T-helper 9 cell (primary cell): Measurements from ENCODE around the gene RPL18.
"Not testable (repeated sequence)": the region's sequence is repeated elsewhere in the genome, so short reads cannot be mapped to it uniquely, and the experiment has no call there.

Experiments used
- DNase-seq: peaks from one replicate; pipeline ENCODE4 v3.0.0-alpha.2; 2020

RPL18 gene

DNA sequence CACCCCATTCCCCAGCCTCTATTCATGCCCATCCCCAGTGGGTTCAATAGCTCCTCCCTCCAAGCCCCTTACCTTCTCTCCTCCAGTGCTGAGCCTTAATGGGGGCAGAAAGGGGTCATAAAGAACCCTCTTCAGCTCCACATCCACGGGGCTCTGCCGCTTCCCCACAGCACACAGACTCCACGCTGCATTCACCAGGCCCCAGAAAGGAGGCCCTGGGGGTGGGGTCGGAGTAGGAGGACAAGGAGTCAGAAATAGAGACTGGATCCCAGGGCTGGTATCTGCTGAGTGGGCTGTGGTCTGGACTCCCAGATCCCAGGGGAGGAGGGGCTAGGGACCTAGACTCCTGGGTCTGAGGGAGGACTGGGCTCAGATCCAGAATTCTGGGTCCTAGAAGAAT, 25.4 kb upstream of the RPL18 start:
- no peak for DNase-seq

DNA sequence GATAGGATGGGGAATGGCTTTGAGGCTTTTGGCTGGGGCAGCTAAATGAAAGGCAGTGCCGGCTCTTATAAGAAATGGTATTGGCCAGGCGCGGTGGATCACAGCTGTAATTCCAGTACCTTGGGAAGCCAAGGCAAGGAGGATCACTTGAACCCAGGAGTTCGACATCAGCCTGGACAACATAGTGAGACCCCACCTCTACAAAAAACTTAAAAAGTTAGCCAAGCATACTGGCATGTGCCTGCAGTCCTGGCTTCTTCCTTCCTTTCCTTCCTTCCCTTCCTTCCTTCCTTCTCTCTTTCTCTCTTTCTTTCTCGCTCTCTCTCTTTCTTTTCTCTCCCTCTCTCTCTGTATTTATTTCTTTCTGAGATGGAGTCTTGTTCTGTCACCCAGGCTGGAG, 23.9 kb upstream of the RPL18 start:
- DNase-seq: no peak

DNA sequence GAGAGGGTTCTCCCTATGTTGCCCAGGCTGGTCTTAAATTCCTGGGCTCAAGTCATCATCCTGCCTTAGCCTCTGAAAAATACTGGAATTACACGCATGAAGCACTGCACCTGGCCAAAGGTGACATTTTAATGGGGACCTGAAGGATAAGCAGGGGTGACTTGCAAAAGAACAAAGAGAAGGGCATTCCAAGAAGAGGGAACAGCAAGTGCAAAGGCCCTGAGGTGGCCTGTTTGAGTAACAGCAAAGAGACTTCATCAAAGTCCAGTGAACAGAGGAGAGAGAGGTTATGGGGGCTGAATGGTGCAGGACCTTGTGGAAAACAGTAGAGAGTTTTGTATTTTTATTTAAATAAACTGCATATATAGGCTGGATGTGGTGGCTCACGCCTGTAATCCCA, 22.9 kb upstream of the RPL18 start:
- DNase-seq: no peak

DNA sequence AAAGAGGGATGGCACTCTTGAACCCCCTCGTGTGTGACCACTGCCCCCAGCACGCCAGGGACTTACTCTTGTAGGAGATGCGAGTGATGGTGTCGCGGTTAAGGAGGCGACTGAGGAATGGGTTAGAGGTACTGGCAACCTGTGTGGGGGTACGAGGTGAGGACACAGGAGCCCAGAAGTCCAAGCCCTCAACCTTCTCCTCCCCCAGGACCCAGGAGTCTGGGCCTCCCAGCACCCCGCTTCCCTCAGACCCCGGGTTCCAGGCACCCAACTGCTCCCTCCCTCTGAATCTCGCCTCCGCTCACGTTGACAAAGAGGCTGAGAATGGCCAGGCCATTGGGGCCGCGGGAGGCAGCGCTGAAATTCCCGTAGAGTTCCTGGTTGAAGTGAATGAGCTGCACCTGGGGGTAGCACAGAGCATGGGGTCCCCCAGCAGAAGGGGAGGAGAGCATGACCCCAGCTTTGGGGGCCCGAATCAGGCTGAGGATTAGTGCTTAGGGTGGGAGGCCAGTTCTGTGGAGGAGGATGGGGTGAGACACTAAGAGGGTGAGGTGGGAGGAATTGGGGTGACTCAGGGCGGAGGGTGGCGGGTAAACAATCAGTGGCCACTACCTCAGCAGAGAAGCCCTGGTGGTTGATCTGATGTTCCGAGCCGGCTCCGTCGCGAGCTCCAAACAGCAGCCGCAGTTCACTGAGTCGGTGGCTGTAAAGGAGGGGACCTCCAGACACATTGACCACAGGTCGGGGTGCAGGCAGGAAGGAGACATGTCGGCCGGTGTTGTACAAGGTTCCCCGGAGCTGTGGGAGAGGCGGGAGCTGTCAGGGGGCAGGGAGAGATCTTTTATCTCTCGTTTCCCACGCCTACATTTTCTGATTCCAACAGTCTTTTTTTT, 20.8 kb upstream of the RPL18 start:
- DNase-seq: no peak

DNA sequence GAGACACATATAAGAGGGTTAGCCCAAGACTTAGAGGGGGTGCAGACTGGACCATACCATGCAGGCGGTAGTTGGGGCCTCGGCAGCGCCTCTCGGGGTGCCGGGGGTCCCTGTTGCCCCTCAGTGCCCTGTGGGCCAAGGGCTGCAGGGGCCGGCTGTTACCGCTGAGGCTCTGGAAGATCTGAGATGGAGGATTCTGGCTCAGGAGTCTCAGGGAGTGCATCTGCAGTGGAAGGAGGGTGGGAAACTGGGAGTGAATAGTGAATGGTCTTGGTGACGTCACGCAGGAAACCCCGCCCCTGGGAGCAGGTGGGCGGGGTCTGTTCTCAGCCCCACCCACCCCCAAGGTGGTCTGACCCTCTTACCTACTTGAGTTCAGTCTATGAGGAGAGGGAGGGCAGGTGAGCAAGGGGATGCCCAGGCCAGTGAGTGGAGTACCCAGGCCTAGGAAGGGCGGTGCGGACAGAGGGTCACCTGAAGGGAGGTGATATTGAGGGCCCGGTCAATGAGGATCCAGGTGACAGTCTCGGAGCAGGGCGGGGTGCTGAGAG, 19.9 kb upstream of the RPL18 start:
- no peak for DNase-seq

DNA sequence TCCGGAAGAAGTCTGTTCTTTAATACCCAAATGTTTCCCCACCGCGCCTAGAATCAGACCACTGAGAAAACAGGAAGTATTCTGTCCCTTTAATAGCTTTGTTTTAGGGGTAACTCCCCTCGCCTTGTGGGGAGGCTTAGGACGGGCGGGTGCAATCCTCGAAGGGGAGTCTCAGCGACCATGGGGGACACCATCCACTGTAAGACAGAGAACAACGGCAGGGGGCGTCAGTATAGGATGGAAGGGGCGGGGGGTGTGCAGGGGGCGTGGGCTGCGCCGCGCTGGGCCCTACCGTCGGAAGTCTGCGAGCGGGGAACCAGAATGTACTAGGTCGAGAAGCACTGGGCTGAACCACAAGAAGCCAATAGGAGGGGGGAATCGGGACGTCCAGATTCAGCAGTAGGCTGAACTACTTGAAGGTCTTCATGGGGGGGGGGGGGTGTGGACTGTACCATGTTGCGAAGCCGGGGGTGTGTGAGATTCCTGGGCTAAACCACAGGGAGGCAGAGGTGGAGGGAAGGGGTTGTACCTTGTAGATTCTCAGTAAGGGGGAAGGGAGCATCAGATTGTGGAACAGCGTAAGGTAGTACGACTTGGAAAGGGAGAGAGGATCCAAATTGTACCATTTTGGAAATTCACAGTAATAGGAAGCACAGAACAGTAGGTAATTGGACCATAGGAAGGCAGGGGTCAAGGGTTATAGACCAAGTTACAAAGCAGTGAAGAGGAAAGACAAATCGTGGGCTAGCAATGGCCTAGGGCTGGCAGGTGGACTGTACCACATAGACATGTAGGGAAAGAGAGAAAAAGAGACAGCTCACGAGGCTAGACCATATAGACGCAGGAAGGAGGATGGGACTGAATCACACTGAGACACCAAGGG, 19.2 kb upstream of the RPL18 start:
- peak; percentile 77 for DNase-seq

DNA sequence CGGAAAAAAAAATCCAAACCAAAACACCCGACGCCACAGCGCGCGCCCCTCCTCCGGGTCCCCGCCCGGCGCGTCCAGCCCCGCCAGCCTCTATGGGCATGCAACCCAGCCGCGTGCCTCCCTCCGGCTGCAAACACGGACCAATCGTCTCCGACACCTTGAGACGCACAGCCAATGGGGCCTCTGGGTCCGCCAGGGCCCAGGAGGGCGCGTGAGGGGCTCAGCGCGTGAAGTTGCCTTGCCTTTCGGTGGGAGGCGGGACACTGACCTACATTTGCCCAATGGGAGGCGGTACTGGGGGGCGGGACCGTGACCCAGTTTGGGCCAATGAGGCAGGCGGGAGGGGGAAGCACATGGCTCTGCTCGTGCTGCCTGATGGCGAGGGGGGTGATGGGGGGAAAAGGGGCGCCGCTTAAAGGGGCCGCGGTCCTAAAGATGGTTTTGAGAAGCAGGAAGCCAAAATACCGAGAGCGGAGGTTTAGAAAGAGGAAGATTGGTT, 18.5 kb upstream of the RPL18 start:
- DNase-seq: peak; percentile 98

DNA sequence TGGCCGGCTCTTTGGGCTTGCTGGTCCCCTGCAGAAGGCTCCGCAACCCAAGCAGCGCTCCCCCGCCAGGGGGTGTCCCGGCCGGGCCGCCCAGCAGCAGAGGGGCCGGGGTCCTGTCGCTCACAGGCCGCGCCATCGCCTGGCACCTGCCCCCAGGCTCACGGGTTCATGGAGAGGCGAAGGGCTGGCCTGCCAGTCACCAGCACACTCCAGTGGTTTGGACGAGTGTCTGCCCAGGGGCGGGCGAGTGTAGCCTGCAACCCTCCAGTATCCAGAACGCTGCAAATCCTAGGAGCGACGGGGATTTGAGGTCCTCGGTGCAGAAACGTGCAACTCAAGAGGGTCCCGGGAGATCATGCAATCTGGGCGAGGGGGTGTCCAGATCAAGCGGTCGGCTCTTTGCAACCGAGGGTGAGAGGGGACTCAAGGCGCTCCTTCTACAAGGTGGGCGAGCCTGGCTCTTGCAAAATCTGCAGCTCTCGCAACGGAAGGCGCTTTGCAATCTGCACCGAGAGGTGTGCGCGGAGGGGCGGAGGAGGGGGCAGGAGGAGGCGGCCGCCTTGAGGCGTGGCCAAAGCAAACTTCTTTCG, 18.0 kb upstream of the RPL18 start, which contains the start of gene DBP:
DBP (minus strand) TSS at position 521 of the 590 bp plus-strand sequence; CDS start at position 136, 385 bp downstream.
- DNase-seq: peak; percentile 33

DNA sequence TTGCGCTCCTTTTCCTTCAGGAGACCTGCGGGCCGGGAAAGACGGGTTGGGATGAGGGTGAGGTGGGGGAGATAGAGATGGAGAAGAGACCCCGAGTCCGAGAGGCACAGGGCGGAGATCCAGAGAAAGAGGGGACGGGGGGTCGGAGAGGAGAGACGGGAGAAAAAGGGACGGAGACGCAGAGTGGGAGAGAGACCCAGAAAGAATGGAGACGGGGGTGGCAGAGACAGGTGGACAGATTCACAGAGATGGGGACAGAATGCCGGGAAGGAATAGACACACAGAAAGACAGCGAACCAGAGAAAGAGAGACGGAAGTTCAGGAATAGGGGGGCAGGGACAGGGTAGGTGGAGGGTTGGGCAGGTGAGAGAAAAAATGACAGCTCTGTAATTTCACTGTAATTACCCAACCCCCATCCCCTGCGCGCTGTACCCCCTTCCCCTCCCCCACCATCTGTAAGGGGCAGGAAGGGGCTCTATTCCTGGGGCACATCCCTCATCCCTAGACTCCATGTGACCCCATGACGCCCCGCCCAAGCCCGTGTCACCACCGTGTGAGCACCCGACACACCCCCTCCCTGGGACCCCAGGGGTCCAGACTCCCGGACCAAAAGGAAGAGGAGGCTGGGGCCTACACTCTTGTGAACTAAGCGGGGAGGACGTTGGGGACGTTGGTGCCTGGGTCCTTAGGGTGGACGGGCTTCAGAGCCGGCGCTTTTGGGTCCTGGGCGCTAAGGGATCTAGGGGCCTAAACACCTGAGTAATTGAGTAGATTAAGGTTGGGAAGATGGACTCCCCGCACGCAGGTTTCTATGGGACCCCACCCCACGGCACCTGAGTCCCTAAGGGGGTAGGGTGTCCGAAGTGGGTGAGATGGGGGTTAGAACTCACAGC, 17.2 kb upstream of the RPL18 start:
- DNase-seq: no peak

DNA sequence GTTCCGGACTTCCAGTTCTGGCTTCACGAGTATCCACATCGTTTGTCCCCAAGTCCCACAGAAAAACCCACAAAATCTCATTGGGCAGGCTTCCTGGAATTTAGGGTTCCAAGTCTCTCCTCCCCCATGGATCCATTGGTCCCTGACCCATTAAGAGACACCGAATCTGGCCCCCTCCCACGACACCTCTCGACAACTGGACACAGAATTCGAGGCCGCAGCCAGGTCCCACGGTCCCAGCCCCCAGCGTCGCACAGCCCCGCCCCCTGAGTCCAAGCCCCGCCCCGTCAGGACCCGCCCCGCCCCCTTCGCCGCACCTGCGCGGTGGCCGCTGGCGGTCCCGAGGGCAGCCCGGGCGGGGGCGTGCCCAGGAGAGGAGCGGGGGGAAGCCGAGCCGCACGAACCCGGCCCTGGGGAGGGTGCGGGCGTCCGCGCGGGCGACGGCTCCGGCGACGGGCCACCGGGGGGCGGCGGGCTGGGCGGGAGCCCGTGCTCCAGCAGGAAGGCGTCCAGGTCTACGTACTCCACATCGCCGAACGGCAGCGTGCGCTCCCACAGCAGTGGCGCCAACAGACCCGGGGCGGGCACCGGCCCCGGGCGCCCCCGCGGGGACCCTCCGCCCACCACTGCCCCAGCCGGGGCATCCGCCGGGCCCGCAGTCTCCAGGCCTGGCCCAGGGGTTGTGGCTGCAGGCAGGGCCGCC, 16.4 kb upstream of the RPL18 start:
- DNase-seq: peak; percentile 74

DNA sequence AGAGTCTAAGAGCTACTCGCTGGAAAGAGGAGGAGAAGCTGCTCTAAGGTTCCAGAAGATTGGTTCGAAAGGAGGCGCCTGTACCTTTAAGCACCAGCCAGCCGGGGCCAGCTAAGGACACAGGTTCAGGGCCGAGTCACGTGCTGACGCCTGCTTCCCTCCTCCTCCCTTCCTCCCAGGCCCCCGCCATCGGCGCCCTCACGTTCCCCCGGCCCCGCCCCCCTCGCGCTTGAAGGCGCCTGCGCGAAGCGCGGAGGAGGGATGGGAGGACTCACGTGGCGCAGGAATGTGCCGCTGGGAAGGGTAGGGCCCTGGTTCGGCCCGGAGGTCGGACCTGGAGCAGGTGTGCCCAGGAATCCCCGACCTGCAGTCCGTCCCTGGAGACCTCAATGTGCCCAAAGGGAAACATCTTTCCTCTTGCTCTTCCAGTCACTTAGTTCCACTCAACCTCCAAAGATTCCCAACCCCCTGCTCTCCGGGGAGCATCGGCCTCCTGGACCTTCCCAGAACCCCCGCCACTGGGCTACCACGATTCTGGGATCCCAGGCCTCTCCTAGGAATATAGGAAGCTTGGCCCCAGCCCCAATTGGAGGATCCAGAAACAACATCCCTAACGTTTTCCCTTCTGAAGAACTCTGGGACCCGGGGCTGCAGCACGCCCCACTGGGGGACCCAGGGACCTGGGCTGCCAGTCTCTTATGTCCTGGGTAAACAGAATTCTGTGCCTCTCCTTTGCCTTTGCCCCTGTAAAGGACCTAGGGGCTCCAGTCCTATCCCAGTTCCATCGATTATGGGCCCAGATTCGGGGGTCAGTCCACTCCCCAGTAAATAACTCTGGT, 15.7 kb upstream of the RPL18 start:
- peak; percentile 82 for DNase-seq

DNA sequence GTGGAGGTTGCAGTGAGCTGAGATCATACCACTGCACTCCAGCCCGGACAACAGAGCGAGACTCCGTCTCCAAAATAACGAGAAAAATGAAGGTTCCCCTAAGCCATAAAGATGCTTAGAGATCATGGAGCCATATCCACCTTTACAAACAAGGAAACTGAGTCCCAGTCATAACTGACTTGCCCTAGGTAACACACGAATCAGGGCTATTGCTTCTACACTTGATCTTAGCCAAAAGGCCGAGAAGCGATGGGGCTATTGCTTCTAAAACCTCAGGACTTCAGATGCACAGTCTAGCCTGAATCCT, 15.0 kb upstream of the RPL18 start:
- DNase-seq: no peak

DNA sequence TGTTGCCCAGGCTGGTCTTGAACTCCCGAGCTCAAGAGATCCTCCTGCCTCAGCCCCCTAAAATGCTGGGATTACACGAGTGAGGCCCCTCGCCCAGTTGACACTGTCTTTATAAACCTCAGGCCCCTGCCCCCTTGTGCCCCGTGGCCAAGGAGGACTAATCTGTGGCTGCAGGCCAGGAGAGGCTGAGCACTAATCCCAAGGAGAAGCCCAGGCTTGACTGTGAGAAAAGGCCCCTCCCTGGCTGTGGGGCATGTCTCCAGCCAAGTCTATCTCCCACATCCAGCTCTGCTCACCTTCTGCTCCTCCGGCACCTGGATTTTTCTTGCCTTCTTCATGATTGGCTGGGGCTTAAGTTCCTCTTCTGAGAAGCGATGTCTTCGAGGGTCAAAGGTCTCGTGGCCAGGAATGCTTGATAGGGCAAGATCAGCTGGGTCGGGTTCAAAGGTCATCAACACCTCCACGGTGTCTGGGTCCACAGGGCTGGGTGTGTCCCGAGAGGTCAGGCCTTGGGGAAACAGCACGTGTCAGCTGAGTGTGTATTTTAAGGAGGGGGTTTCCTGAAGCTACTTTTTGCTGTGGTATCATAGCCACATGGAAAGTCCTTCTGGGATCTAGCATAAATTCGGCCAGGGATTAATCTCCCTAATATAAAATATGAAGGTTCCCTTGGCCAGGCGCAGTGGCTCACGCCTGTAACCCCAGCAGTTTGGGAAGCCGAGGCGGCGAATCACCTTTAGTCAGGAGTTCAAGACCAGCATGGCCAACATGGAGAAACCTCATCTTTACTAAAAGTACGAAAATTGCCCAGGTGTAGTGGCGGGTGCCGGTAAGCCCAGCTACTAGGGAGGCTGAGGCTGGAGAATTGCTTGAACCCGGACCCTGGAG, 14.4 kb upstream of the RPL18 start:
- no peak for DNase-seq

DNA sequence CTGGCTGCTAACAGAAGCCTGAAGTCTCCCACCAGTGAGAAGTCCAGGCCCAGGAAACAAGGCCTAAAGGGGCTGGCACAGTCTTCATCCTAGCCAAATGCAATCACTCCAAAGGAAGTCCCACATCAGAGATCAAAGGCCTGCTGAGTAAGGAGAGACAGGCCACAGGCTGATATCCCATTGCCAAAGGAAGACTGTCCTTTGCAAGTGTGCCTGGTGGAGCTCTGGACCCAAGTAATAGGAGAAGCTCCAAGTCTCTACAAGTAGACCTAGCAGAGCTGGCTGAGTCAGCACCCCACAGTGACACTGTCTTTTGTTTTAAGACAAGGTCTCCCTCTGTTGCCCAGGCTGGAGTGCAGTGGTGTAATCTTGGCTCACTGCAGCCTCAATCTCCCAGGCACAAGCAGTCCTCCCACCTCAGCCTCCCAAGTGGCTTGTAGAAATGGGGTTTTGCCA, 13.7 kb upstream of the RPL18 start:
- no peak for DNase-seq

DNA sequence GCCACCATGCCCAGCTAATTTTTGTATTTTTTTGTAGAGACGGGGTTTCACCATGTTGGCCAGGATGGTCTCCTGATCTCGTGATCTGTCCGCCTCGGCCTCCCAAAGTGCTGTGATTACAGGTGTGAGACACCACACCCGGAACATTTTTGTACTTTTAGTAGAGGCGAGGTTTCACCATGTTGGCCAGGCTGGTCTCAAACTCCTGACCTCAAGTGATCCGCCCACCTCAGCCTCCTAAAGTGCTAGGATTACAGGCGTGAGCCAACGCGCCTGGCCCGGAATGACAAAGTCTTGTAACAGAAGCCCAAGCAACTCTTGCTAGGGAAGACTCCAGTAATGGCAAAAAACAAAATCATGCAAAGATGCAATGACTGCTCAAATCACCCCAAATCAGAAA, 13.3 kb upstream of the RPL18 start:
- not testable (repeated sequence) for DNase-seq

DNA sequence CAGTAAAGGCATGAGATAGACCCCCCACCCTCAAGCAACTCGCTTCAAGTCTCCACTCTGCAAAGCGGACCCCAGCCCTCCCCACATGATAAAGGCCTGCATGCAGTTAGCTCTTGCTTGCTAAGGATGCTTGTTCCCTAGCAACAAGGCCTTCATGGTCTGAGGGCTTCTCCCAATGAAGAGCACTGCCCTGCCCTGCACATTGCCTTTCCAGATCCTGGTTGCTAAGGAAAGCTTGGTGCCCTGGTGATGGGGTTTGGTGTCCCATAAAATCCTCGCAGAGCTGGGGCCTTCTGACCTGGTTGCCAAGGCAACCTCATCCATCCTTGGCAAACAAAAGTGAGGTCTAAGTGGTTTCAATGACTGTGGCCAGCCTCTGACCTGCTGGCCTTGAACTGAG, 12.2 kb upstream of the RPL18 start:
- no peak for DNase-seq

DNA sequence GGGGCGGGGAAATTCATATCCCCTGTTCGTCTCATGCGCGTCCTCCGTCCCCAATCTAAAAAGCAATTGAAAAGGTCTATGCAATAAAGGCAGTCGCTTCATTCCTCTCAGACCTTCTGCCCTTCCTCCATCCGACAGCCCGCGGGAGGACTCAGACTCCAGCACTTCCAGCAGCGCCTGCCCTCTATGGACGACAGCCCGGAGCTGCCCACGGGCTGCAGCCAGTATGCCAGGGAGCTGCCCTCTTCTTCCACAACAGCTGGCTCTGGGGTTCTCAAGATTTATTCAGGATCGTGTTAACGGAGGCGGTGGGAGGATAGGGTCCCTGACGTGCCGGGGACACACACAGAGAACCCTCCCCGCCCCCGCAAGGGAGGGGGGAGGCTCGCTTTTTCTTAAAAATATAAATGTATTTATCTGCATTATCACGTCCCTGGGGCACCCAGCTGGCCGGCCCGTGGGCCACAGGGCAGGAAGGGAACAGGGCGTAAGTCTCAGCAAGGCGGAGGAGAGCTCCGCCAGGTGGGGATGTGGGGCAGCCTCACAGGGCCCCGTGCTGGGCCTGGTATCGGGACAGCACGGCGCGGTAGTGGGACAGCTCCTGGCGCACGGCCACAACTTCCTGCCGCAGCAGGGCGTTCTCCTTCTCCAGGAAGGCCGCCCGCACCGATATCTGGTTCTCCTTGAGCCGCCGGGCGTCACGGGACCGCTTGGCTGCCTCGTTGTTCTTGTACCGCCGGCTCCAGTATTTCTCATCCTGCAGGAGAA, 11.5 kb upstream of the RPL18 start:
- DNase-seq: no peak

DNA sequence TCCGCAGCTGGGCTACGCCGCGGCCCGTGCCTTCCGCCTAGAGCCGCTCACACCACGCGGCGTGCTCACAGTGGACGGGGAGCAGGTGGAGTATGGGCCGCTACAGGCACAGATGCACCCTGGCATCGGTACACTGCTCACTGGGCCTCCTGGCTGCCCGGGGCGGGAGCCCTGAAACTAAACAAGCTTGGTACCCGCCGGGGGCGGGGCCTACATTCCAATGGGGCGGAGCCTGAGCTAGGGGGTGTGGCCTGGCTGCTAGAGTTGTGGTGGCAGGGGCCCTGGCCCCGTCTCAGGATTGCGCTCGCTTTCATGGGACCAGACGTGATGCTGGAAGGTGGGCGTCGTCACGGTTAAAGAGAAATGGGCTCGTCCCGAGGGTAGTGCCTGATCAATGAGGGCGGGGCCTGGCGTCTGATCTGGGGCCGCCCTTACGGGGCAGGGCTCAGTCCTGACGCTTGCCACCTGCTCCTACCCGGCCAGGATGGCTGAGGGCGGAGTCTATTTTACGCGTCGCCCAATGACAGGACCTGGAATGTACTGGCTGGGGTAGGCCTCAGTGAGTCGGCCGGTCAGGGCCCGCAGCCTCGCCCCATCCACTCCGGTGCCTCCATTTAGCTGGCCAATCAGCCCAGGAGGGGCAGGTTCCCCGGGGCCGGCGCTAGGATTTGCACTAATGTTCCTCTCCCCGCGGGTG, 10.8 kb upstream of the RPL18 start:
- no peak for DNase-seq
